Measurements from ENCODE around the gene TEAD1. TPM values are rescaled to one million over a fixed set of nuclear protein-coding genes. Genes with fewer than 3 reads are reported as not detected.

Gene TEAD1
- total RNA-seq, 1 donor from 2014 or later, result 88.8 TPM

DNA sequence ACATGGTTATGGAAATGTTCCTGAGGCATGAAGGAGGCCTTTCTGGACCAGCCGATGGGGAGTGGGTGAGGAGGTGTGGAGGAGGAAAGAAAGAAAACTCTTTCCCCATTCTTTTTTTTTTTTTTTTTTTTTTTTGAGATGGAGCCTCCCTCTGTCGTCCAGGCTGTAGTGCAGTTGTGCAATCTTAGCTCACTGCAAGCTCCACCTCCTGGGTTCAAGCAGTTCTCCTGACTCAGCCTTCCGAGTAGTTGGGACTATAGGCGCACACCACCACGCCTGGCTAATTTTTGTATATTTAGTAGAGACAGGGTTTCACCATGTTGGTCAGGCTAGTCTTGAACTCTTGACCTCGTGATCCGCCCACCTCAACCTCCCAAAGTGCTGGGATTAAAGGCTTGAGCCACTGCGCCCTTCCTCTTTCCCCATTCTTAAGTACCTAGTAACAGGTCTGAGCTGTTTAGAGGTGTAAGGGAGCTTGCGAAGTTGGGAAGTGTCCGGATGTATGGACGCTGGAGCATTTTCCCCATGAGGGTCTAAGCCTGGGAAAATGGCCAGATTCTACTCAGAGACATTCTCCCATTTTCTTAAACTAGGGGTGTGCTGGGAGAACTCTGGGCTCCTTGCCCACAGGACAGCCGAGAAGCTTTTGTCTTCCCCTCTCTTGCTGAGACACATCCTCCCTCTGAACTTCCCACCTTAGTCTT lies 135.8 kb downstream of the TEAD1 start:
- DNase-seq (ENCODE audit: low spot score), result no peak

DNA sequence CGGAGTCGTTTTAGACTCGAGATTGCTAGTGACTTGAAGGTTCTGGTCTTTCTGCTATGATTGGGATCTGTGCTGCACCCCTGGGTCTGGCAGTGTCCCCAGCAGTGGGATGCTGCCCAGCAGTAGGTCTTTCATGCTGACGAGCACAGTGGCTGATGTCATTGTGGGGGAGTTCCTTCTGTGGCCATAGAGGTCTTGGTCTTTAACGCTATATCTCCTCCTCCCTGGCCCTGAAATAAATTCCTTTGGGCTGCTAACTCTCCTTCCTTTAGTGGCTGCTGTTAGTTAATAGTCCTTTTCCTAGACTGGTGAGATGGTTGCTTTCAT lies 136.3 kb downstream of the TEAD1 start:
- no peak for DNase-seq (ENCODE audit: low spot score)

DNA sequence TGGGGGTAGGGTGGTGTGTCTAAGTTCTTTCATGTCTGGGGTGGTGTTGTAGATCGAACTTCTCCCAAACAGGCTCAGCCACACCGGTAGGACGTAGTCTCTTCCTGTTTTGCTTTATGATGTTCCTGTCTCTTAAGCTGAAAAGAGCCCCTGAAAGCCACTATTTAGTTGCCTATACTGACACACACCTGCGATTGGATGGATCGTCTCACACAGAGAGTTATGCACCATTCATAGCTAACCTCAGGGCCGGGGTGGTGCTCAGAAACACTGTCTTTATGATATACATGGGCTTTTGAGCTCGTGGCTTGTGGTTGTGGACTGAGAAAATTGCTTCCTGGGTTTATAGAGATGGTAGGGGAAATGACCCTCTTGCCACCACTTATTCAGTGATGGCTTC lies 137.6 kb downstream of the TEAD1 start:
- DNase-seq (ENCODE audit: low spot score), result no peak

DNA sequence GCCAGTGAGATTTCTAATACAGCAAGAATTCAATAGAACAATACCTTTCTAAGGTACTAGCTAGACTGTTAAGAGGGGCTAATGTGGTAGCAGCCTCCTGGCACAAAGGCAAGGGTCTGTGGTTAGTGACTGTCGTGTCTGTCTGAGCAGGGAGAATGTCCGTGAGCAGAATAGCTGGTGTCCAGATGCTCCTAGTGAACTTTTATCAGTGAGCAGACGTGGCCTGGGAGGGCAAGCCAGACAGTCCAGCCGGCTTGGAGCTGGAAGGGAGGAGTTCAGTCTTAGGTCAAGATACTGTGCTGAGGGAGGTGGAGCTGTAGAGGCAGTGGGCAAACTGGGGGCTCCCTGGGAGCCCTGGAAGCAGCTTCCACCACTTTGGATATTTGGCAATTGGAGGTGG lies 138.6 kb downstream of the TEAD1 start:
- no peak for DNase-seq (ENCODE audit: low spot score)

DNA sequence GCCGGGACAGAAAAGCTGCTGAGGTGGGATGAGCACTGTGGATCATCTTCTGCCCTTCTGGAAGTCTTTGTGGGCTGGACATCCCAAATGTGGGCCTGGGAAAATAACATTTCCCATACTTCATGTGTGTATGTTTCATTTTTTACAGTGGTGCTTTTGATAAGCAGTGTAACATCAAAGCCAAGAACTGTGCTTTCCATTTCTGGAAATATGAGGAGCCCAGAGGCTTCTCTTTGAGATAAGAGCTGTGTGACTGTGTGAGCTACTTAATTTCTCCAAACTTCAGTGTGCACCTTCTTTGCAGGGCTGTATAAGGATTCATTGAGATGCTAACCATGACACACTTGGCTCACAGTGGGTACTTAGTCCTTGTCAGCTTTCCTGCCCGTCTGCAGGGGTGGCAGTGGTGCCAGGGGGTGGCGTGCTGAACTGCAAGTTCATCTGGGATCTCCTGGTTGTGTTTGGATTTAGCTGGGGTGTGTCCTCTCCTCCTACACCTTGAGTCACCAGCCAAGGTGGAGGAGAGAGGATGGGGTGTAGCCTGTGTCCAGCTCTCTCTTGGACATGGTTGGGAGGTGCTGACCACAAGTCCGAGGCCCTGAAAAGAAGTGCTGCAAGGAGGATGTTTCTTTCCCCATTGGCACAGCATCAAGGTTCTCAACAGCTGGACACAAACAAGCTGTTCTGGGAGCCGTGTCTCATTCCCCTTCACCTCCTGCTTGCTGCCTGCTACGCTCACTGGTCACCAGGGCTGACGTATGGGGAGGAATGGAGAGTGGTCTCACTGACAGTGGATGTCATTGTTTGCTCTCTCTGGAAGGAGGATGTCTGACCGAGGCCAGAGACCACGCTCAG lies 139.4 kb downstream of the TEAD1 start:
- DNase-seq (ENCODE audit: low spot score), result peak; percentile 54

DNA sequence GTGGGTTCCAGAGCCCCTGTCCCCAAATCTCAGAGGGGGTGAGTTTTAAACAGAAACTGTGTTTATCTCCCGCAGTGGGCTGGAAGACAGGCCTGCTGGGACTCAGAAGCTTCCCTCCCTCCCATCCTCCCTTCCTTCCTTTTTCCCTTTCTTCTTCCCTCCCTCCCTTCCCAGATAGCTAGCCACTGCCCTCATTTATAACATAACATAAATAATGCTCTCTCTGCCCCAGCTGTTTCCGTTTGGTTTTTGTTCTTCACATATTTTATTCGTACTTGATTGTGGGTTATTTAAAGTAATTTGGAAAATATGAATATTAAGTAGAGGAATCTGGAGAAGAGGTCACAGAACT lies 140.9 kb downstream of the TEAD1 start:
- DNase-seq (ENCODE audit: low spot score), result no peak

DNA sequence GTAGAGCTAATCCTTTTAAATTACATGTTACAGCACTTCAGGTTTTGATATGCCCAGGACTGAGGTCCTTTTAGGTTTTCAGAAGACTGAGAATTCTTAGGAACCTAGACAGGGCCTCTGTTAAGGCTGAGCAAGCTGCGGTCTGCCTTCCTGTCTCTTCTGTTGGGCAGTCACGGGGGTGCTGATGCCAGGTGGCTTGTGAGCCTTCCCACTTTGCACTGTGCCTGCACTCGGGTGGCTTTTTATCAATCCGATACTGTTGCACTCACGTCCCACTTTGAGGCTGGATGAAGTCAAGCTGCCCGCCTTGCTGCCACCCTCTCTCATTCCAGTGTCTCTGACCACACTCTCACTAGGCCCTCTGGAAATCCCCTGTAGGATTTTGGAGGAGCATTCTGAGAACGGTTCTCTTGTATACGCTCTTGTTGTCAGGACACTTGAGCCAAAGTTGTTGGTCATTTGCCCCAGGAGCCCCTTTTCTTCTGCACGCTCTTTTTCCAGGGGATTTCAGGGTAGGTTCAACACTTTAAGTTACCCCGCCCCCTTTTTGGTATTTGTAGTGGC lies 141.8 kb downstream of the TEAD1 start:
- DNase-seq (ENCODE audit: low spot score), result no peak

DNA sequence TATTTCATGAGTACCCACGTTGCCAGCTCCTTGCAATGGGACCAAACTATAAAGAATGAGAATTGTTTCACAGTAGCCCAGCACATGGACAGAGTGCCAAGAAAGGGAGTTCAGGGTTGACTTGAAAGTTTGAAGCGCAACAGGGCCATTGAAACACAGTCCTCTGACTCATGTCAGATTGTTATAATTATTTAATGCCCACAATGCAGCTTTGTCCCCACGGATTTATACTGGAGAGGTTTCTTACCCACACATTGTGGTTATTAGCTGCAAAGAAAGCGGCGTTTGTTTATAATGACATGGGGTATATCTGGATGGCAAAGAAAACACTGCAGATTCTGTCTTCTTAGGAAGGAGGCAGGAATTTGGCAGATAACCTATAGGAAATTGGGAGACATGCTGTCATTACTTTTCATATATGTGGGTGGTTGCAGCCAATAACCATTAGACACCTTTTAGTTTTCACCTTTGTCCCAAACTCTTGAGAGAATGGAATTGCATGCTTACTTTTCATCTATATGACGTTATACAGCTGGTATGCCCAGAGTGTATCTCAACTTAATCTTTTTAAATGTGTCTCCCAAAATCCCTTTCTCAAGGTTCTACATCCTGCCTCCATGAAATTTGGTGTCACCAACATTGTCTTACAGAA lies 143.6 kb downstream of the TEAD1 start:
- DNase-seq (ENCODE audit: low spot score), result no peak

DNA sequence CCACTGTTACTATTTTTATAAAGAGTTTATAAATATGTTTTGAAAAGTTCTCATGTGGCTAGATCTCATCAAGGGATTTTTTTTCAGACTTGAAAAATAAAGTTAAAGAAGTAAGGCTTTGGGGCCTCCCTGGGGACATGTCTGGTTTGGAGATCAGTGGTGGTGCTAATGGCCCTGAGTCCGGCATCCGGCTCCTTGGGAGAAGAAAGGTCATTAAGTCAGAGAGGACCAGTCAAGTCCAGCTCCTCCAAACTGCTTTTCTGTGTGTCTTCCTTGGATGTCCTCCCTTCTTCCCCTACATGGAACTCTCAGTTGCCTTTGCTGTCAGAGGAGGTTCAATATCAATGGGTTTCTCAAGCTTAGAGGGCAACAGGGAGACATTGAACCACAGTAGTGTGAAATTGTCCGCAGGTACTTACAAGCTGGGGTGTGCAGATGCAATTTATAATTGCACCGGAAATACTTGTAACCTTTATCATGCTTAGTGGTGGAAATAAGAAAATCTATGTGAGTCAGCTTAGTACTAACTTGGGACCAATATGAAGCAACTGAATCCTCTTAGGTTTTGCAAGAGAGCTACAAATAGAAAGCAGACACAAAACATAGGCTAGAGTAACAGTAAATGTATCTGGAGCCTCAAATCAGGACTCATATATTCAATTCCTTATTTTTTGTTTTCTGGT lies 144.3 kb downstream of the TEAD1 start:
- DNase-seq (ENCODE audit: low spot score), result no peak

DNA sequence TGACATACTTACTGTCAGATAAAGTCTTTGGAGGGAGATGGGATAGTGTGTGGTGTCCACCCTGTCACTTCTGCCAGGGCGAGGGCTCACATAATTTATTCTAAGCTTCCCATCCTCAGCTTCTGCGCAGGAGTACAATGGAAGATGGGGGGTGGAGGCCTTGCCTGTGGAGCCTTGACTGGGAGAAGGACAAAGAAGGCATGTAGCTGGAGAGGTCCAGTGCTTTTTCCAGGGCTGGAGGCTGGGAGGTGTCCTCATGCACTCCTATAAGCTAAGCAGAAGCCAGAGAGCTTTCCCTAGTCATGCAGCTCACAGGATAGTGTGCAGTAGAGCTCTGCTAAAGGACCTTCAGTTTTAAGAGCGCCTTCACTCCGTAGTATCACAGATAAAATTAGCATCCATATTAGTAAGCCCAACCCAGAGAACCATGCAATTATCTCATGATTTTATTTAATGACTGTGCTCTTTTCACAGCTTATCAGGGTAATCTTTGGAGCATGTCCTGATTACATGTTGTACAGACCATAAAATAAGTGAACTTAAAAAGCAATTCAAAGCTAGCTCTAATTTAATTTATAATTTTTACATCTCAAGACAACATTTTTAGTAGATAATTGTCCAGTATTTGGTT lies 148.3 kb downstream of the TEAD1 start:
- no peak for DNase-seq (ENCODE audit: low spot score)

DNA sequence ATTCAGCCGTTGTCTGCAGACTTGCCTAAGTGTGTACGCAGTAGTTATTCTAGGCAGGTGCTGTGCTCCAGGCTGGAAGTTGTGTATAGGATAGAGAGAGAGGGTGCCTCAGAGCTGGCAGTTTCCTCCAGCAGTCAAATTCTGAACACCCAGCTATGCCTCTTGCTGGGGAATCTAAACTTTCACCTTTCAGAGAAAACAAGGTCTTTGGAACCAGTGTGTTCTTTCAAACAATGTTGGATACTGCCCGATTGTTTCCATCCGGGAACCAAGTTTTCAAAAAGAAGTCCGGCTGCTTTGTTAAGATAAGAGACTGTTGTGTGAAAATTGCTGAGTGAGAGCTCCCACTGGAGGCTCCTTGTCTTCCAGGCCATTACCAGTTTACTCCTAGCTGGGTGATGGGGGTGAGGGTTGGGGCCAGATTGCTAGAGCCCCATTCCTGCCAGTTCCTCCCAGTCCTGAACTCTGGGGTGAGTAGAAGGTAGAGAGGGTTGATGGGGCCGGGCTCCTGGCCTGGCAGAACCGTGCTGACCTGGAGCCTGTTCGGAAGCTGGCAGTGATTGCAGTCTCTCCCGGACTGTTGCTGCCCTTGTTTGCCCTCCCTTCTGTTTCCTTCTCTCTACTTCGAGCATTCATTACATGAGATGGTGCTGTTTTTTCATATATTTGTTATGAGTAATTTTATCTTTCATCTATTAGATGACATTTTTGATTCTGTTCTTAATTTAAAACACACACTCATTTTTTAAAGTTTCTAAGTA lies 150.2 kb downstream of the TEAD1 start:
- DNase-seq (ENCODE audit: low spot score), result no peak

DNA sequence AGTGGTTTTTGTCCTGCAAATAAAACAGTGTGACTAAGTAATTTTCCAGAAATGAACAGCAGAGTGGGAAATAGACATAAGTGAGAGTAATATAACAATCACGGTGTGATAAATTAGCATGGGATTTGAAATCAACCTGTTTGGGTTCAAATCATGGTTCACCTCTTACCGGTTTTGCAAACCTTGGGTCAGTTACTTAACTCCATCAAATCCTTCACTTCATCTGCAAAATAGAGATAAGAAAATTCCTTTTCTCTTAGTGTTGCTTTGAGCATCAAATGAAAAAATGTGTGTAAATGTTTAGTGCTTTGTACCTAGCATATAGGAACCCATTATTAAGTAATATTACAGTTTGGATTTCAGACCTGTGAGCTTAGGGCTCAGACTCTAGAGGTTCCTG lies 152.2 kb downstream of the TEAD1 start:
- DNase-seq (ENCODE audit: low spot score), result no peak

DNA sequence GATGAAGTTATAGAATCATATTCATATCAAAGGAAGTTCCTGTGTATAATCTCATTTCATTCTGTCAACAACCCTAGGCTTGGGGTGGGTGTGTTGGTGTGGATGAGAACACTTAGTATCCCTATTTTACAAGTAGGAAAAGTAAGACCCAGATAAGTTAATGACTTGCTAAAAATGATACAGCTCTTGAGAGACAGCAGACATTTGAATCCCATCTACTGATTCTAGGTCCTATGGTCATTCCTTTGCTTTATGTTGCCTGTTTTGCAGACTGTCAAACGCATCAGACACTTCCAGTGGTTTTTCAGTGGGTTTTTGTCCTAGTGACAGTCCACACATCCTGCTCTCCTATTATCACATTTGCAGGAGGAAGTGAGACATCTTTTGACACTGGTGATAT lies 153.1 kb downstream of the TEAD1 start:
- DNase-seq (ENCODE audit: low spot score), result no peak

DNA sequence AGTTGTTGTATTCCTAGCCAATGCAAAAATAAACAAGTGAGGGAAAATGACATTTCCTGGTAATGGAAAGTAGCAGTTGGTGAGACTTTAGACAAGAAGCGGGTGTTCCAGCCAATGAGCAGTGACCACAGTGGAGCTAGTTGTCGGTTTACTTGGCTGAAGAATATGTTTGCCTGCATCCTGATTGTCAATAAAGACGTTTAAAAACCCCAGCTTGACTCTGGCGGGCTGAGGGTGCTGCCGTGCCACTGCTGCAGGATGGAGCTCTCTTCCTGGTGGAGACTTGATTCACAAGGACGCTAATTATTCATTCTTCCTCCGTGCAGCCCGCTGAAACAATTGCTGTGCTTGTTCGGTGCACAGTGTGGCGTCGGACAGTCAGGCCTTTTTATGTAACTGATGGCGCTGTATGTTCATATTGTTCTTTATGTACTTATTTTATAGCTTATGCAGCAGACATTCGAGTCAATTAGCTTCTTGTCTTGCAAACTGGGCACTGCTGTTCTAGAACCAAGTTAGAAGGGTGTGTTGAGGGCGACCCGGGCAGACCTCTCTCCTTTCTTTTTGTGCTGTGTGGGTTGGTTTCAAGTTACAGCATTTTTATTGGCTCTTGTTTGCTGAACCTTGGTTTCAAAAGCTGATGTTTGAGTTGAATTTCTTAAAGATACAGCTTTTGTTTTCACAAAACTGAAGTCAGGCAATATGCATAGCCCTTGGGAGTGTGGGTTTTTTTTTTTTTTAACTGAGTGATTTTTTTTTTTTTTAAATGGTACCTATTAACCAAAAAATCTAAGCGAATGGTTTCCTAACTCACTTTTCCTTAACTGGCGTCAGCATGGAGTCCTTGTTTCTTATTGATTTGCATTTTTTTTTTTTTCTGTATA lies 153.9 kb downstream of the TEAD1 start:
- peak; percentile 58 for DNase-seq (ENCODE audit: low spot score)

DNA sequence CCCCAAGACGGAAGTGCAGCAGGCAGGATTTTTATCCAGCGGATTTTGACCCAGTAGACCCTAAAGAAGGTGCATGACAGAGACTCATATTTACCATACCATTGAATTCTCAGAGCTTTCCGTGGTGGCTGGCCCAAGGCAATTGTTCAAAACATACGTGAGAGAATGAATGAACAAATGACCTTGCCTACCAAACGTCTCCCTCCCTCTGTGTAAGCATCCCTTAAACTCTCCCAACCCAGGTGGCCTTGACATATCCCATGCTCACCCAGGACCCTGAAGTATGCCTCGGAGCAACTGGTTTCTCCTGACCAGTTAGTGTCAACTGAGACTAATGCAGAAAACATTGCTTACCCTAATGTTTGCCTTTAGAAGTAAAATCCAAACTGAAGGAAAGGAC lies 154.9 kb downstream of the TEAD1 start:
- DNase-seq (ENCODE audit: low spot score), result no peak

DNA sequence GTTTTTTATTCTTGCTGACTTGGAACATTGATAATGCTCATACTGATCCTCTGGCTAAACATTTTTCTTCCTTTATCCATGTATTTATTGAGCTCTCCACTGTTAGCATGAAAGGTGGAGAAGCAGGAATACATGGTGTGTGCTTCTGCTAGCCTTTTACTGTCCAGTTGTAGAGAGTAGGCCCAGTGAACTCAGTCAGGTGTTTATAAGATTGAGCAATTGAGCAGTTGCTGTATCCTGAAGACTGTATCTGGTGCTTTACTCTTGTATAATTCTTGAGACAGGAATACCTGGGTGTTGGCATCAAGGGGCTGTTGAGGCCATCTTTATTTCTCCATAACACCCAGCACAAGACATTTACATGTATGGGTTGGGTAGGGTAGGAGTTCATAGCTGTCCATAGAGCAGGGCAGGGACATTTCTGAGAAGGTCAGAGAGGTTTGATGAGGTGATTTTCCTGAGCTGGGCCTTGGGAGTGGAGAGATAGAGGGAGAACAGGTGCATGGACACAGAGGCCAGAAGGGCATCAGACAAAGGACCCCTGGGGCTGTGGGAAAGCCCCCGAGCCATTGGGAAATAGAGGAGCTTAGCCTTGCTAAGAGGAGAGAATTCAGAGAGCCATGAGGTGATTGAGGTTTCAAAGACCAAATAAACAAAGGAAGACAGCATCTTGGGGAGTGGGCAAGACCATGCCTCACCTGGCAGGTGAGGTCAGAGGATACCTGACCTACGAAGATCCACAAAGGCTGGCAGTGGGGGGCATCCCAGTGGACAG lies 155.5 kb downstream of the TEAD1 start:
- no peak for DNase-seq (ENCODE audit: low spot score)

DNA sequence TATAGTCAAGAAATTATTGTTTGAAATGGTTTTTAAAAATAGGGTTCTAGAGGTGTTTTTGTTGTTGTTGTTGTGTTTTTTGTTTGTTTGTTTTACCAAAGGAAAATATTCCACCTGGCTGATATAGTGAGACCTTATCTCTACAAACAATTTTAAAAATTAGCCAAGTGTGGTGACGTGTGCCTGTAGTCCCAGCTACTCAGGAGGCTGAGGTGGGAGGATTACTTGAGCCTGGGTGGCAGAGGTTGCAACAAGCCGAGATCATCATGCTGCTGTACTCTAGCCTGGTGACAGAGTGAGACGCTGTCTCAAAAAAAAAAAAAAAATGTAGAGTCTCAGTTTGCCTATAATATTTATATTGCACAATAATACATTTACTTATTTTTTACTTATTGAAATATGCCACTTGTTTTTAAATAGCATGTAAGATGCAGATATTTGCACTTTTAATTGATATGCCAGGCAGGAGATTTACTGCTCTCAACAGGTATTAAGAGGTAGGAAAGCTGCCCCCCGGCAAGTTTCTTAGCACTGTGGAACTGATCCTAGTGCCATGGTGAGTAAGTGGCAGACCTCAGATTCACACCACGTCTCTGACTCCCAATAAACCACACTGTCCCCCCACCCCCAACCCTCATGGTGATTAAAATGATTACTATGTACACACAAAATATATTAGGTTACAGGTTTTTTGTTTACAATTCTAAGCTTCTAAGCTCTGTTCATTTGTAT lies 157.4 kb downstream of the TEAD1 start:
- DNase-seq (ENCODE audit: low spot score), result no peak

DNA sequence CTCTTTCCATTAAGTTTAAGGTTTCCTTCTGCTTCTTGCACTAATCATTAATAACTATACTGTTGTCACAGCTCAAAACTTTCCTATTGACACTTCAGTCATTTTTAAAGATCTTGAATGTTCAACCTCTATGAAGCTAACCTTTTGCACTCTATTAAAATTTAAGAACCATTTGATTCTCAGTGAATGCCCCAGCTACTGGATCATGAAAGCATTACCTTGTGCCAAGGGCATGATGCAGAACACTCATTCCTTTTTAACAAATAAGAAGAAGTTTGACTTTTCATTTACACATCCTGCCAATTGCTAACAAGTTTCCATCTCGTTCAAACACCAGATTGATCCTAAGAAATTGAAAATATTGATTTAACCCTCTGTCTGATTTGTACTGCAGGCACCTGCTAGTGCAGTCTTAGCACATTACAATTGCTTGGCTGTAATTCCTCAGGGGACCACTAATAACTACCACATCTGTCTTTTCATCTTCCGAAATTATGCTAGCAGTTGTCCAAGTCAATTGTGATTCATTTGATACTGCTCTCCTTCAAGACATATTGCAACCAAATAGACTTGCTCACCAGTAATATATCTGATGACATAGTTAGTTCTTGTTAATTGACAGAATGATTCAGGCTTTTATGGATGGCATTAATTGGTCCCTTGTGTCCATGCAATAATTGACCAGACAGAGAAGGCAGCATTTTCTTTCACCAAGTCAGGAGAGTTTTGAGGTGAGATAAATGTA lies 158.4 kb downstream of the TEAD1 start:
- DNase-seq (ENCODE audit: low spot score), result no peak

Data from mucosa of gallbladder (tissue), 1 donor.